Gastrocnemius medialis (tissue), 4 donors: Measurements from ENCODE around the gene SUPT7L. TPM values are rescaled to one million over a fixed set of nuclear protein-coding genes. Genes with fewer than 3 reads are reported as not detected.

Experiments used
- ATAC-seq, 2 donors: fragments of 150-250 bp; one replicate each; pipeline ENCODE4 v1.9.1; 2016
- DNase-seq, 2 donors: peaks; one replicate each; pipeline ENCODE4 v3.0.0-alpha.2; 2019
- H3K27ac ChIP-seq, 4 donors: fragments of 200-600 bp; sonication (generic); 1 replicate in 1 of 4; 2 replicates in 3 of 4; pipeline ENCODE4 v1.5.1; 2016 to 2018; ENCODE audit warnings: mild to moderate bottlenecking in 2 of 4, moderate library complexity in 1 of 4
- H3K27me3 ChIP-seq, 3 donors: fragments of 200-600 bp; sonication (generic) in 2 of 3; 1 replicate in 1 of 3; 2 replicates in 2 of 3; pipeline versions ENCODE4 v1.5.1 to v1.6.0; 2016 to 2019; ENCODE audit warnings: mild to moderate bottlenecking in 1 of 3, moderate library complexity in 1 of 3
- H3K36me3 ChIP-seq, 2 donors: fragments of 200-600 bp; sonication (generic) in 1 of 2; one replicate each; pipeline ENCODE4 v1.5.1; 2017 to 2018
- H3K4me1 ChIP-seq, 2 donors: fragments of 200-600 bp; sonication (generic) in 1 of 2; one replicate each; pipeline ENCODE4 v1.5.1; 2016 to 2017; ENCODE audit warnings: mild to moderate bottlenecking in 2 of 2
- H3K4me3 ChIP-seq, 4 donors: fragments of 200-600 bp; sonication (generic) in 3 of 4; 1 replicate in 1 of 4; 2 replicates in 3 of 4; pipeline ENCODE4 v1.5.1; 2016 to 2019; ENCODE audit warnings: mild to moderate bottlenecking in 2 of 4
- H3K9me3 ChIP-seq, 3 donors: fragments of 200-600 bp; sonication (generic) in 2 of 3; 1 replicate in 1 of 3; 2 replicates in 2 of 3; pipeline ENCODE4 v1.5.1; 2016 to 2019
- POLR2A ChIP-seq, 2 donors: fragments of 450-650 bp; IDR thresholded peaks; one replicate each; pipeline ENCODE4 v1.6.1; 2017; ENCODE audit warnings: antibody characterized with exemption in 2 of 2, mild to moderate bottlenecking in 2 of 2, moderate library complexity in 2 of 2
- in situ Hi-C, 4 donors: fragments of 200-750 bp; cut with MboI; loops; one replicate each; pipeline versions ENCODE4 v1.15.0 to v1.8.0; 2017; ENCODE audit warnings: low sequenced_read_pairs in 4 of 4
- intact Hi-C: fragments of 100-400 bp; cut with DNase I; formaldehyde crosslinking; loops from one replicate; pipeline ENCODE4 v1.15.1; 2023; ENCODE audit warnings: low total_unique reads
- total RNA-seq, 4 donors: library from RNA; depleted of rRNA; stranded (reverse); fragments of >200 nt; gene quantifications; one replicate each; pipeline versions ENCODE4 v1.1.0 to v1.2.3, GENCODE V29; 2016
- TF ChIP-seq, protein P1 (sequence below), 5 experiments: fragments of 450-650 bp in 3 of 5; fragments of 200-600 bp in 2 of 5; sonication (generic) in 2 of 5; IDR thresholded peaks in 4 of 5; conservative IDR thresholded peaks in 1 of 5; 1 replicate in 4 of 5; 2 replicates in 1 of 5; pipeline ENCODE4 v1.5.1; 2016 to 2019; ENCODE audit warnings: antibody characterized with exemption in 5 of 5, mild to moderate bottlenecking in 3 of 5, moderate library complexity in 3 of 5

Gene SUPT7L
- total RNA-seq, 4 donors from 2014 or later, result 14.6 to 26.0 (median 21.9) TPM

DNA sequence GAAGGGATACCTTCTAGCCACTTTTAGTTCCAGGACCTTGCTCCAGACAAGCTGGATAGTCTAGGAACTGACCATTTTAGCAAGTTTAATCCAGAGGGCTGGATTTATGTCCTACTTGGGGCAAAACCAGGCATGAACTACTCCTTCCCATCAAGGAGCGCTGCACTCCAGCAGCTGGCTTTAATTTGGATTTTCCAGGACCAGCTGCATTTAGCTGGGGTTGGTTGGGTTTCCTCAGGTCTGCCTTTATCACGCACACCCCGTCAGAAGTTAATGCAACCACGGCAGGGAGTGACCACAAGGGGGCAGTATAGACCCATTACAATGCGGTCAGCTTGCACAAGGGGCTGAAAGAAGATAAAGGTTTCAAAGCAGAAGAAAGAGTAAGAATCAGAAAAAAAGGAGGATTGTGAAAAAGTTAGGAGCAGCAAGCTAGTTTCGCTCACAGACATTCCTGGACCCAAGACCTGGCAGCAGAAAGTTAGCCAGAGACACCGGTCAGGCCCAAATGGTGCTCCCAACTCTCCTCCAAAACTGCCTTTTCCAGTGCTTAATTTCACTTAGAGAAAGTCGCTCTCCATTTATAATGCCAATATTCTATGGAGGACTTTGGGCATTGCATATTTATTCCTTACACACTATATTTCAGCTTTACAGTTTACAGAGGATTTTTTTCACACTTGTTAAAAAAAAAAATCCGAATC is 40.4 kb upstream of the SUPT7L start:
- TF ChIP-seq POLR2A (IDR thresholded peaks at IDR 0.05), result no peak
- TF ChIP-seq, protein P1, sequence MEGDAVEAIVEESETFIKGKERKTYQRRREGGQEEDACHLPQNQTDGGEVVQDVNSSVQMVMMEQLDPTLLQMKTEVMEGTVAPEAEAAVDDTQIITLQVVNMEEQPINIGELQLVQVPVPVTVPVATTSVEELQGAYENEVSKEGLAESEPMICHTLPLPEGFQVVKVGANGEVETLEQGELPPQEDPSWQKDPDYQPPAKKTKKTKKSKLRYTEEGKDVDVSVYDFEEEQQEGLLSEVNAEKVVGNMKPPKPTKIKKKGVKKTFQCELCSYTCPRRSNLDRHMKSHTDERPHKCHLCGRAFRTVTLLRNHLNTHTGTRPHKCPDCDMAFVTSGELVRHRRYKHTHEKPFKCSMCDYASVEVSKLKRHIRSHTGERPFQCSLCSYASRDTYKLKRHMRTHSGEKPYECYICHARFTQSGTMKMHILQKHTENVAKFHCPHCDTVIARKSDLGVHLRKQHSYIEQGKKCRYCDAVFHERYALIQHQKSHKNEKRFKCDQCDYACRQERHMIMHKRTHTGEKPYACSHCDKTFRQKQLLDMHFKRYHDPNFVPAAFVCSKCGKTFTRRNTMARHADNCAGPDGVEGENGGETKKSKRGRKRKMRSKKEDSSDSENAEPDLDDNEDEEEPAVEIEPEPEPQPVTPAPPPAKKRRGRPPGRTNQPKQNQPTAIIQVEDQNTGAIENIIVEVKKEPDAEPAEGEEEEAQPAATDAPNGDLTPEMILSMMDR (IDR thresholded peaks at IDR 0.05 in 4 of 5, conservative IDR thresholded peaks at IDR 0.05 in 1 of 5), result peak; percentile 88 to 96 (median 94)
- peak overlapping the region; percentile 84 to 96 (median 94) for H3K27ac ChIP-seq
- in situ Hi-C loops, result loop anchor here in 1 of 4 donors (10.0 kb wide), 1 partner anchor 741 kb away; no protein-coding TSS in a partner anchor
- intact Hi-C loops, result loop anchor here (2.0 to 5.0 kb wide), 3 partner anchors 119 to 749 kb away; no protein-coding TSS in a partner anchor
- ATAC-seq (peak; percentile 30 to 40), DNase-seq (peak; percentile 74 to 81)
- H3K4me3 ChIP-seq, result no peak overlapping the region
- H3K27me3 ChIP-seq, result no peaks in the 10 kb centered on the region
- H3K4me1 ChIP-seq, result peaks cover 39 to 62% of the 10 kb centered on the region in 2 donors
- H3K9me3 ChIP-seq, result no peaks in the 10 kb centered on the region
- no peaks in the 10 kb centered on the region for H3K36me3 ChIP-seq

GRCh38 chr2:27702302-27702701 is 38.9 kb upstream of the SUPT7L start:
- intact Hi-C loops (loop anchor here (2.0 to 5.0 kb wide), 2 partner anchors 120 to 640 kb away; no protein-coding TSS in a partner anchor), in situ Hi-C loops (loop anchor here in 1 of 4 donors (10.0 kb wide), 1 partner anchor 742 kb away; no protein-coding TSS in a partner anchor)

GRCh38 chr2:27701676-27702075 is 38.3 kb upstream of the SUPT7L start:
- Histone ChIP-seq H3K4me1 (peaks cover 36 to 51% of the 10 kb centered on the region in 2 donors), H3K27ac (peak overlapping the region; percentile 77 to 94 (median 80)), H3K9me3 (no peaks in the 10 kb centered on the region), H3K4me3 (no peak overlapping the region), H3K27me3 (no peaks in the 10 kb centered on the region), H3K36me3 (no peaks in the 10 kb centered on the region)
- TF ChIP-seq POLR2A (IDR thresholded peaks at IDR 0.05), result no peak
- TF ChIP-seq, protein P1 (IDR thresholded peaks at IDR 0.05 in 4 of 5, conservative IDR thresholded peaks at IDR 0.05 in 1 of 5), result no peak
- in situ Hi-C loops (loop anchor here in 1 of 4 donors (10.0 kb wide), 1 partner anchor 743 kb away; no protein-coding TSS in a partner anchor), intact Hi-C loops (loop anchor here (2.0 to 5.0 kb wide), 2 partner anchors 121 to 641 kb away; no protein-coding TSS in a partner anchor)
- peak; percentile 92 to 97 for DNase-seq
- peak; percentile 59 to 78 for ATAC-seq

More at GRCh38 chr2:27702302-27702701, 38.9 kb upstream of the SUPT7L start:
- Histone ChIP-seq H3K4me3 (no peak overlapping the region), H3K4me1 (peaks cover 39 to 58% of the 10 kb centered on the region in 2 donors), H3K27ac (peak overlapping the region; percentile 77 to 94 (median 80)), H3K36me3 (no peaks in the 10 kb centered on the region), H3K9me3 (no peaks in the 10 kb centered on the region), H3K27me3 (no peaks in the 10 kb centered on the region)
- no peak for ATAC-seq
- no peak for DNase-seq
- no peak for TF ChIP-seq POLR2A (IDR thresholded peaks at IDR 0.05)
- TF ChIP-seq, protein P1 (IDR thresholded peaks at IDR 0.05 in 4 of 5, conservative IDR thresholded peaks at IDR 0.05 in 1 of 5), result no peak

- no peak for DNase-seq
- H3K9me3 ChIP-seq, result no peaks in the 10 kb centered on the region
- no peak overlapping the region for H3K27ac ChIP-seq
- no peak overlapping the region for H3K4me3 ChIP-seq
- H3K4me1 ChIP-seq, result peaks cover 11 to 16% of the 10 kb centered on the region in 2 donors
- intact Hi-C loops, result no loop called here
- TF ChIP-seq POLR2A (IDR thresholded peaks at IDR 0.05), result no peak
- TF ChIP-seq, protein P1 (IDR thresholded peaks at IDR 0.05 in 4 of 5, conservative IDR thresholded peaks at IDR 0.05 in 1 of 5), result no peak
- H3K27me3 ChIP-seq, result no peaks in the 10 kb centered on the region
- no peak for ATAC-seq
- in situ Hi-C loops, result no loop called here
- H3K36me3 ChIP-seq, result peaks cover 0 to 15% of the 10 kb centered on the region in 2 donors
These were observed 34.2 kb upstream of the SUPT7L start for GRCh38 chr2:27697660-27698059.
